A549 (cell line): ENCODE results near the gene ABHD6. TPM values are rescaled to one million over a fixed set of nuclear protein-coding genes. Genes with fewer than 3 reads are reported as not detected.

Experiments
- ATAC-seq, 2 experiments: fragments of 200-7000 bp in 1 of 2; fragments of >200 bp in 1 of 2; cut with Nextera tagmentation in 1 of 2; cut with Tn5 transposase in 1 of 2; 3 replicates each; pipeline versions ENCODE4 v1.8.0 to v1.9.1; 2018 to 2020; ENCODE audit warnings: mild to moderate bottlenecking in 1 of 2, moderate library complexity in 1 of 2
- CTCF ChIA-PET: fragments of 300-600 bp; sonication (Branson Sonifier 250); formaldehyde crosslinking; extraction: SDS; loops from one replicate; lab custom pipeline; 2021; ENCODE audit warnings: antibody characterized with exemption, inconsistent platforms; lab: Yijun Ruan, JAX
- POLR2A ChIA-PET: fragments of 350-600 bp; formaldehyde crosslinking; extraction: SDS; loops from one replicate; lab custom pipeline; 2021; ENCODE audit warnings: antibody characterized with exemption, inconsistent platforms; lab: Yijun Ruan, JAX
- DNase-seq, 2 experiments: peaks; one replicate each; pipeline versions ENCODE4 v3.0.0 to v3.0.0-alpha.2; 2011 to 2016; ENCODE audit warnings: low read depth in 1 of 2, low spot score in 1 of 2
- FAIRE-seq: peaks from 2 replicates; lab custom pipeline; 2011; peaks lifted over from hg19 to GRCh38; lab: Jason Lieb, UNC
- H3K27ac ChIP-seq, 2 experiments: fragments of >200 bp; sonication (Bioruptor Twin); formaldehyde crosslinking; 3 replicates each; pipeline ENCODE4 v1.5.1; 2016 to 2017
- H3K4me1 ChIP-seq: fragments of >200 bp; sonication (Bioruptor Twin); formaldehyde crosslinking; 3 replicates; pipeline ENCODE4 v1.6.1; 2016
- H3K4me2 ChIP-seq: fragments of >200 bp; sonication (Bioruptor Twin); formaldehyde crosslinking; 3 replicates; pipeline ENCODE4 v1.6.1; 2016
- H3K4me3 ChIP-seq: fragments of >200 bp; sonication (Bioruptor Twin); formaldehyde crosslinking; 3 replicates; pipeline ENCODE4 v1.5.1; 2016
- H3K9me3 ChIP-seq: fragments of >200 bp; sonication (Bioruptor Twin); formaldehyde crosslinking; 3 replicates; pipeline ENCODE4 v1.6.1; 2016
- BCL3 ChIP-seq: fragments of >200 bp; sonication (Bioruptor Twin); formaldehyde crosslinking; IDR thresholded peaks from 3 replicates; pipeline ENCODE4 v1.6.1; 2016
- CBX2 ChIP-seq: fragments of 200-600 bp; sonication (generic); IDR thresholded peaks from 2 replicates; pipeline ENCODE4 v1.6.1; 2016; ENCODE audit warnings: low read depth, mild to moderate bottlenecking, borderline replicate concordance
- CEBPB ChIP-seq, 2 experiments: fragments of >200 bp in 1 of 2; sonication (Bioruptor Twin) in 1 of 2; formaldehyde crosslinking in 1 of 2; IDR thresholded peaks; 2 replicates each; pipeline ENCODE4 v1.6.1; 2012 to 2016
- EHMT2 ChIP-seq: fragments of 200-600 bp; sonication (generic); IDR thresholded peaks from 2 replicates; pipeline ENCODE4 v1.6.1; 2016; ENCODE audit warnings: antibody characterized with exemption, low read depth, mild to moderate bottlenecking, moderate library complexity
- EP300 ChIP-seq, 2 experiments: fragments of >200 bp; sonication (Bioruptor Twin); formaldehyde crosslinking; IDR thresholded peaks; 2 replicates in 1 of 2; 3 replicates in 1 of 2; pipeline ENCODE4 v1.6.1; 2016 to 2017
- FOSB ChIP-seq: fragments of 250-450 bp; sonication (Bioruptor Pico); IDR thresholded peaks from 2 replicates; pipeline ENCODE4 v1.5.0; 2020; ENCODE audit warnings: mild to moderate bottlenecking, moderate library complexity
- FOXS1 ChIP-seq: fragments of 250-450 bp; sonication (Bioruptor Pico); IDR thresholded peaks from 2 replicates; pipeline ENCODE4 v1.5.0; 2020; ENCODE audit warnings: mild to moderate bottlenecking, moderate library complexity
- HEYL ChIP-seq: fragments of 250-450 bp; sonication (Bioruptor Pico); IDR thresholded peaks from 2 replicates; pipeline ENCODE4 v1.8.0; 2021; ENCODE audit warnings: mild to moderate bottlenecking, moderate library complexity
- HMGXB4 ChIP-seq: fragments of 250-450 bp; sonication (Bioruptor Pico); IDR thresholded peaks from 2 replicates; pipeline ENCODE4 v1.5.0; 2021; ENCODE audit warnings: mild to moderate bottlenecking, moderate library complexity, borderline replicate concordance
- HOXB13 ChIP-seq: fragments of 250-450 bp; sonication (Bioruptor Pico); IDR thresholded peaks from 2 replicates; pipeline ENCODE4 v1.5.0; 2020; ENCODE audit warnings: low read depth, mild to moderate bottlenecking, moderate library complexity
- HOXB5 ChIP-seq: fragments of 250-450 bp; sonication (Bioruptor Pico); IDR thresholded peaks from 2 replicates; pipeline ENCODE4 v1.5.0; 2020; ENCODE audit warnings: mild to moderate bottlenecking, moderate library complexity
- NFE2L2 ChIP-seq: fragments of 150-350 bp; conservative IDR thresholded peaks from 2 replicates; pipeline ENCODE4 v1.6.1; 2014; ENCODE audit warnings: low read length
- PBX3 ChIP-seq: IDR thresholded peaks from 2 replicates; pipeline ENCODE4 v1.6.1; 2012
- POLR2A ChIP-seq: IDR thresholded peaks from 2 replicates; pipeline ENCODE4 v1.6.1; 2012; ENCODE audit warnings: mild to moderate bottlenecking, low read length
- POLR2AphosphoS2 ChIP-seq: conservative IDR thresholded peaks from 2 replicates; pipeline ENCODE4 v1.6.1; 2012; ENCODE audit warnings: low read length, improper control_type of control experiment, inconsistent platforms
- RARB ChIP-seq: fragments of 250-450 bp; sonication (Bioruptor Pico); IDR thresholded peaks from 2 replicates; pipeline ENCODE4 v1.8.0; 2021; ENCODE audit warnings: mild to moderate bottlenecking, moderate library complexity
- RCOR1 ChIP-seq: fragments of 150-350 bp; IDR thresholded peaks from 2 replicates; pipeline ENCODE4 v1.6.1; 2014; ENCODE audit warnings: antibody characterized with exemption, low read length, low read depth
- REST ChIP-seq: fragments of 200-600 bp; sonication (generic); IDR thresholded peaks from 2 replicates; pipeline ENCODE4 v1.6.1; 2016; ENCODE audit warnings: antibody characterized with exemption, mild to moderate bottlenecking, moderate library complexity
- RFX5 ChIP-seq: fragments of 450-650 bp; IDR thresholded peaks from 2 replicates; pipeline ENCODE4 v1.7.1; 2014; ENCODE audit warnings: antibody characterized with exemption, mild to moderate bottlenecking, moderate library complexity
- SMC3 ChIP-seq: fragments of >200 bp; sonication (Bioruptor Twin); formaldehyde crosslinking; IDR thresholded peaks from 3 replicates; pipeline ENCODE4 v1.6.1; 2018; ENCODE audit warnings: inconsistent platforms
- SREBF2 ChIP-seq: fragments of 450-650 bp; IDR thresholded peaks from 2 replicates; pipeline ENCODE4 v1.6.1; 2014; ENCODE audit warnings: mild to moderate bottlenecking, moderate library complexity
- TFCP2L1 ChIP-seq: fragments of 250-450 bp; sonication (Bioruptor Pico); IDR thresholded peaks from 2 replicates; pipeline ENCODE4 v1.5.0; 2021; ENCODE audit warnings: mild to moderate bottlenecking
- TP53 ChIP-seq: fragments of 250-450 bp; sonication (Bioruptor Pico); IDR thresholded peaks from 2 replicates; pipeline ENCODE4 v1.5.0; 2021; ENCODE audit warnings: mild to moderate bottlenecking, moderate library complexity
- ZSCAN20 ChIP-seq: fragments of 250-450 bp; sonication (Bioruptor Pico); IDR thresholded peaks from 2 replicates; pipeline ENCODE4 v1.8.0; 2022; ENCODE audit warnings: mild to moderate bottlenecking, moderate library complexity
- WGBS: methylation state at CpG from one replicate; pipeline ENCODE4 v1.1.6; 2017; ENCODE audit errors: missing lambda C conversion rate; 5-methylcytosine and 5-hydroxymethylcytosine counted together
- polyA plus RNA-seq, 4 experiments: library from polyadenylated mRNA; depleted of rRNA in 3 of 4; stranded (reverse); fragments of >200 nt; fragmentation: RNase III in 1 of 4; extraction: RNeasy Plus Mini Kit Qiagen cat#74134 plus additional on column Dnase treatment in 1 of 4; gene quantifications; 2 replicates in 3 of 4; 3 replicates in 1 of 4; pipeline ENCODE4 v1.2.3, GENCODE V29; 2011 to 2017

ABHD6 gene
- polyA plus RNA-seq, 2 of the 4 experiments (the other 2 are of a cell fraction), result 6.6 to 10.1 TPM

- Histone ChIP-seq H3K4me1 (peaks cover 17% of the 10 kb centered on the region), H3K4me3 (no peak overlapping the region), H3K27ac (no peak overlapping the region), H3K9me3 (no peaks in the 10 kb centered on the region), H3K4me2 (no peak overlapping the region)
- no peak for ATAC-seq
- ChIA-PET CTCF (interaction anchor here (1.4 kb wide), 1 partner anchor 26 kb away, joined by 3 read pairs; no protein-coding TSS in a partner anchor), POLR2A (no interaction called here)
- no peak for FAIRE-seq
- DNase-seq, result no peak
- TF ChIP-seq RFX5, result no peak
- no peak for TF ChIP-seq HOXB13 (CRISPR knock-in tag)
- TF ChIP-seq FOSB (CRISPR knock-in tag), result no peak
- TF ChIP-seq SREBF2, result no peak
- no peak for TF ChIP-seq POLR2A
- no peak for TF ChIP-seq RCOR1
- TF ChIP-seq FOXS1 (CRISPR knock-in tag), result no peak
- TF ChIP-seq BCL3, result no peak
- no peak for TF ChIP-seq SMC3
- no peak for TF ChIP-seq EHMT2
- no peak for TF ChIP-seq HMGXB4 (CRISPR knock-in tag)
- no peak for TF ChIP-seq EP300 (IDR thresholded peaks at IDR 0.05)
- no peak for TF ChIP-seq REST
- TF ChIP-seq HOXB5 (CRISPR knock-in tag), result no peak
- TF ChIP-seq ZSCAN20 (CRISPR knock-in tag), result no peak
- no peak for TF ChIP-seq TP53 (CRISPR knock-in tag)
- TF ChIP-seq TFCP2L1 (CRISPR knock-in tag), result no peak
- no peak for TF ChIP-seq NFE2L2
- TF ChIP-seq HEYL, result no peak
- no peak for TF ChIP-seq RARB (CRISPR knock-in tag)
- 58% methylated on average over 3 of the region's 3 CpGs for WGBS
These were observed 27.7 kb upstream of the ABHD6 start for GRCh38 chr3:58209933-58210332.

GRCh38 chr3:58210761-58211460 lies 26.7 kb upstream of the ABHD6 start, which contains the start of gene DNASE1L3:
Gene DNASE1L3 (minus strand): TSS chr3:58210972. CDS start chr3:58210906, 66 bp downstream.
- no peak within 1 kb of the TSS for H3K4me3 ChIP-seq
- DNase-seq, result no peak
- ChIA-PET POLR2A (no interaction called here), CTCF (interaction anchor here (0.9 to 1.4 kb wide), 3 partner anchors 20 to 89 kb away, joined by 3 to 4 read pairs (median 3); no protein-coding TSS in a partner anchor)
- H3K9me3 ChIP-seq, result no peaks in the 10 kb centered on the region
- H3K4me1 ChIP-seq, result peaks cover 20% of the 10 kb centered on the region
- ATAC-seq, result no peak; a peak in 1 of 6 replicates
- WGBS, result 64% methylated on average over 14 of the region's 14 CpGs
- H3K27ac ChIP-seq, result no peak within 1 kb of the TSS
- H3K4me2 ChIP-seq, result no peak within 1 kb of the TSS
- FAIRE-seq, result no peak
- TF ChIP-seq PBX3, result no peak
- no peak for TF ChIP-seq RARB (CRISPR knock-in tag)
- no peak for TF ChIP-seq CEBPB (IDR thresholded peaks at IDR 0.05)
- no peak for TF ChIP-seq HMGXB4 (CRISPR knock-in tag)
- TF ChIP-seq REST, result no peak
- no peak for TF ChIP-seq CBX2
- no peak for TF ChIP-seq POLR2AphosphoS2
